Eye (tissue), 1 donor: Measurements from ENCODE around the gene CCDC93.

ENCODE experiments used
- DNase-seq: peaks from one replicate; pipeline ENCODE4 v3.0.0-alpha.2; 2015

CCDC93 gene

GRCh38 chr2:118013724-118014491, at the start of gene CCDC93:
Gene CCDC93 (minus strand): TSS chr2:118014070. CDS start chr2:118013995, 75 bp downstream.
- DNase-seq, result peak; percentile 95

GRCh38 chr2:118062669-118063068, 48.8 kb upstream of the CCDC93 start:
- DNase-seq, result no peak

- no peak for DNase-seq
Measured at GRCh38 chr2:118062048-118062447, 48.2 kb upstream of the CCDC93 start.

GRCh38 chr2:118061135-118061955, 47.5 kb upstream of the CCDC93 start:
- peak; percentile 62 for DNase-seq

- DNase-seq, result peak; percentile 13
Measured at GRCh38 chr2:118059919-118060478, 46.1 kb upstream of the CCDC93 start.

GRCh38 chr2:118058951-118059350, 45.1 kb upstream of the CCDC93 start:
- DNase-seq, result peak; percentile 10

- DNase-seq, result no peak
Measured at GRCh38 chr2:118056801-118057200, 42.9 kb upstream of the CCDC93 start.

- peak; percentile 9 for DNase-seq
Measured at GRCh38 chr2:118056165-118056534, 42.3 kb upstream of the CCDC93 start.

- DNase-seq, result peak; percentile 64
Measured at GRCh38 chr2:118055512-118056164, 41.8 kb upstream of the CCDC93 start.

- DNase-seq, result no peak
Measured at GRCh38 chr2:118054213-118055008, 40.5 kb upstream of the CCDC93 start.

GRCh38 chr2:118053681-118054080, 39.8 kb upstream of the CCDC93 start:
- DNase-seq, result peak; percentile 71

GRCh38 chr2:118052474-118052873, 38.6 kb upstream of the CCDC93 start:
- DNase-seq, result no peak

GRCh38 chr2:118051826-118052358, 38.0 kb upstream of the CCDC93 start:
- DNase-seq, result no peak

- DNase-seq, result peak; percentile 51
Measured at GRCh38 chr2:118050974-118051373, 37.1 kb upstream of the CCDC93 start.

- peak; percentile 11 for DNase-seq
Measured at GRCh38 chr2:118050386-118050785, 36.5 kb upstream of the CCDC93 start.

- no peak for DNase-seq
Measured at GRCh38 chr2:118049816-118050140, 35.9 kb upstream of the CCDC93 start.

GRCh38 chr2:118049140-118049815, 35.4 kb upstream of the CCDC93 start:
- peak; percentile 23 for DNase-seq

GRCh38 chr2:118048401-118048800, 34.5 kb upstream of the CCDC93 start:
- no peak for DNase-seq

- no peak for DNase-seq
Measured at GRCh38 chr2:118047380-118047826, 33.5 kb upstream of the CCDC93 start.

- peak; percentile 69 for DNase-seq
Measured at GRCh38 chr2:118046634-118047210, 32.9 kb upstream of the CCDC93 start.

GRCh38 chr2:118045286-118045685, 31.4 kb upstream of the CCDC93 start:
- no peak for DNase-seq
